Stimulated activated CD4-positive, alpha-beta T cell treated with anti-CD3 and anti-CD28 coated beads, TNF-alpha, amount 100 ng/mL, for 24 hours (primary cell): ENCODE results near the gene C15orf39.

Experiments
- DNase-seq, 3 experiments: peaks; one replicate each; pipeline ENCODE4 v3.0.0-alpha.2; 2020; ENCODE audit warnings: low read depth in 3 of 3

The C15orf39 gene

GRCh38 chr15:75172284-75172820 lies 29.3 kb upstream of the C15orf39 start:
- DNase-seq: no peak

- DNase-seq: no peak
Measured at GRCh38 chr15:75174102-75174501, 27.6 kb upstream of the C15orf39 start.

GRCh38 chr15:75174729-75175128 lies 27.0 kb upstream of the C15orf39 start:
- DNase-seq: no peak

- DNase-seq: no peak
Measured at GRCh38 chr15:75176396-75176761, 25.3 kb upstream of the C15orf39 start.

GRCh38 chr15:75177360-75178071 lies 24.2 kb upstream of the C15orf39 start:
- DNase-seq: no peak

- peak in 1 of 3 experiments; percentile 5 for DNase-seq
Measured at GRCh38 chr15:75178171-75178937, 23.3 kb upstream of the C15orf39 start.

- no peak for DNase-seq
Measured at GRCh38 chr15:75178938-75179745, 22.5 kb upstream of the C15orf39 start.

- no peak for DNase-seq
Measured at GRCh38 chr15:75179746-75180140, 21.9 kb upstream of the C15orf39 start.

- no peak for DNase-seq
Measured at GRCh38 chr15:75181780-75182179, 19.9 kb upstream of the C15orf39 start.

GRCh38 chr15:75182187-75183131 lies 19.2 kb upstream of the C15orf39 start:
- no peak for DNase-seq

GRCh38 chr15:75185271-75186029 lies 16.2 kb upstream of the C15orf39 start:
- DNase-seq: no peak

- DNase-seq: no peak
Measured at GRCh38 chr15:75186044-75186443, 15.6 kb upstream of the C15orf39 start.

GRCh38 chr15:75188499-75188898 lies 13.2 kb upstream of the C15orf39 start:
- no peak for DNase-seq

- DNase-seq: no peak
Measured at GRCh38 chr15:75191235-75191634, 10.4 kb upstream of the C15orf39 start.

GRCh38 chr15:75192307-75192706 lies 9.4 kb upstream of the C15orf39 start:
- no peak for DNase-seq

- no peak for DNase-seq
Measured at GRCh38 chr15:75193272-75193671, 8.4 kb upstream of the C15orf39 start.

GRCh38 chr15:75193976-75194375 lies 7.7 kb upstream of the C15orf39 start:
- DNase-seq: no peak

GRCh38 chr15:75194397-75194796 lies 7.3 kb upstream of the C15orf39 start:
- no peak for DNase-seq

GRCh38 chr15:75195122-75195765 lies 6.4 kb upstream of the C15orf39 start:
- DNase-seq: no peak

- DNase-seq: no peak
Measured at GRCh38 chr15:75195766-75196241, 5.9 kb upstream of the C15orf39 start.
